HCT116 (cell line): ENCODE results near the gene CCDC63.

Source experiments
- EZH2 ChIP-seq: fragments of 200-600 bp; sonication (generic); IDR thresholded peaks from 2 replicates; pipeline ENCODE4 v1.6.1; 2017; ENCODE audit warnings: antibody characterized with exemption, mixed run types
- TF ChIP-seq, protein P1 (sequence below): IDR thresholded peaks from 2 replicates; pipeline ENCODE4 v1.6.1; 2012
- TF ChIP-seq, protein P2 (sequence below), 3 experiments: fragments of 200-600 bp in 1 of 3; sonication (generic) in 1 of 3; IDR thresholded peaks in 2 of 3; conservative IDR thresholded peaks in 1 of 3; 2 replicates each; pipeline ENCODE4 v1.5.1; 2012 to 2017; ENCODE audit warnings: low read depth in 2 of 3, low read length in 2 of 3, antibody characterized with exemption in 1 of 3, borderline replicate concordance in 1 of 3, control low read depth in 1 of 3, mild to moderate bottlenecking in 1 of 3, mixed read lengths in 1 of 3, mixed run types in 1 of 3, moderate library complexity in 1 of 3; ENCODE audit not compliant: insufficient read depth in 1 of 3

DNA sequence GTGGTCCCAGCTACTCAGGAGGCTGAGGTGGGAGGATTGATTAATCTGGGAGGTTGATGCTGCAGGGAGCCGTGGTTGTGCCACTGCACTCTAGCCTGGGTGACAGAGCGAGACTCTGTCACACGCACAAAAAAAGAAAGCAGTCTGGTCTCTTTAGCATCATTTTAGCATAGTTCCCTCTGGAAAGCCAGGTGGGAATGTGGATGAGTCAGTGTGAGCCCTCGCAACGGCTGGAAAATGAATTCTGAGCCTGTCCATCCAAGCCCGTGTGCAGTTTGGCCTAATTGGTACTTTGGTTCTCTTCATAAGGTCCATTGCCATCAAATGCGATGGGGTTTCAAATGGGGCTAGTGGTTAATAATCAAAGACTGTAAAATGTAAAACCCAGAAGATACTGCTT is 71.2 kb downstream of the CCDC63 start:
- no peak for TF ChIP-seq EZH2
- TF ChIP-seq, protein P1, sequence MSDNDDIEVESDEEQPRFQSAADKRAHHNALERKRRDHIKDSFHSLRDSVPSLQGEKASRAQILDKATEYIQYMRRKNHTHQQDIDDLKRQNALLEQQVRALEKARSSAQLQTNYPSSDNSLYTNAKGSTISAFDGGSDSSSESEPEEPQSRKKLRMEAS, result no peak
- TF ChIP-seq, protein P2, sequence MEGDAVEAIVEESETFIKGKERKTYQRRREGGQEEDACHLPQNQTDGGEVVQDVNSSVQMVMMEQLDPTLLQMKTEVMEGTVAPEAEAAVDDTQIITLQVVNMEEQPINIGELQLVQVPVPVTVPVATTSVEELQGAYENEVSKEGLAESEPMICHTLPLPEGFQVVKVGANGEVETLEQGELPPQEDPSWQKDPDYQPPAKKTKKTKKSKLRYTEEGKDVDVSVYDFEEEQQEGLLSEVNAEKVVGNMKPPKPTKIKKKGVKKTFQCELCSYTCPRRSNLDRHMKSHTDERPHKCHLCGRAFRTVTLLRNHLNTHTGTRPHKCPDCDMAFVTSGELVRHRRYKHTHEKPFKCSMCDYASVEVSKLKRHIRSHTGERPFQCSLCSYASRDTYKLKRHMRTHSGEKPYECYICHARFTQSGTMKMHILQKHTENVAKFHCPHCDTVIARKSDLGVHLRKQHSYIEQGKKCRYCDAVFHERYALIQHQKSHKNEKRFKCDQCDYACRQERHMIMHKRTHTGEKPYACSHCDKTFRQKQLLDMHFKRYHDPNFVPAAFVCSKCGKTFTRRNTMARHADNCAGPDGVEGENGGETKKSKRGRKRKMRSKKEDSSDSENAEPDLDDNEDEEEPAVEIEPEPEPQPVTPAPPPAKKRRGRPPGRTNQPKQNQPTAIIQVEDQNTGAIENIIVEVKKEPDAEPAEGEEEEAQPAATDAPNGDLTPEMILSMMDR (IDR thresholded peaks at IDR 0.05 in 2 of 3, conservative IDR thresholded peaks at IDR 0.05 in 1 of 3; ENCODE audit: borderline replicate concordance in 1 of 3, insufficient read depth in 1 of 3, low read depth in 2 of 3, low read length in 2 of 3), result no peak
